HG03064 (cell line): Measurements from ENCODE around the gene KCNH5.

Source experiments
- ATAC-seq: cut with Tn5 transposase; IDR thresholded peaks from one replicate; pipeline ENCODE4 v1.9.1; 2021; ENCODE audit warnings: low read depth; ENCODE audit not compliant: unreplicated experiment

The KCNH5 gene

DNA sequence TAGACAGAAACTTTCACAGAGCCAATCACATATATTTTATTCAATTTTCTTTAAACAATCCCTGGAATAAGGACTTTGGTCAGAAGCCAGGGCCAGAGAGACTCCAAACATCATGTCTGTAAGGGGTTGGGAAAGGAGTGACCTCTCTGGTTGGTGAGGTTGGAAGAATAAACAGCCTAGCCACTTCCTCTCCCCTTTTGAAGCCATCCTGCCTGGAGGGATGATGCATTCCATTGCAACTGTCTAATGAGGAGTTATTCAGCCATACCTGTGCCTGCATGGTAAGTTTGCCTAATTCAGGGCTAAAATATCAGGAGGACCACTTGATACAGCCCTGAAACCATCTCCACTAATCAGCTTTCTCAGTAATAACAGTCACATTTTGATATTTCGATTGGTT, 299.8 kb downstream of the KCNH5 start:
- no peak for ATAC-seq

- ATAC-seq, result no peak
Observed at GRCh38 chr14:62743560-62743959, 301.7 kb downstream of the KCNH5 start.

DNA sequence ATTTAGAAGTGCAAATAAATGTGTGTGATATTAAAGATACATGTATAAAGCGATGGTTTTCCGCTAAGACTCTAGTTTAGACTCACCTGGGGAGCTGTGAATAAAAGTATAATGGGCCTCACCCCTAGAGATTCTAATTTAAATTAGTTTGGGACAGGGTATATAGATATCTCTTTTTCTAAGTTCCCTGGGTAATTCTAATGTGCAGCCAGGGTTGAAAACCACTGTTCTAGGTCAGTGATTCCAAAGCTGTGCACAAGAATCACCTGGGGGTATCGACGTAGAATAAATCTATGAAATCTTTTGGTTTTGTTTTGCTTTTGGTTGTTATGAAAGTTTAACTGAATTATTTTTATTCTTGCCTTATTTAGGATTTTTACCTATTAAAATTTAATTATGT, 302.1 kb downstream of the KCNH5 start:
- ATAC-seq, result no peak

DNA sequence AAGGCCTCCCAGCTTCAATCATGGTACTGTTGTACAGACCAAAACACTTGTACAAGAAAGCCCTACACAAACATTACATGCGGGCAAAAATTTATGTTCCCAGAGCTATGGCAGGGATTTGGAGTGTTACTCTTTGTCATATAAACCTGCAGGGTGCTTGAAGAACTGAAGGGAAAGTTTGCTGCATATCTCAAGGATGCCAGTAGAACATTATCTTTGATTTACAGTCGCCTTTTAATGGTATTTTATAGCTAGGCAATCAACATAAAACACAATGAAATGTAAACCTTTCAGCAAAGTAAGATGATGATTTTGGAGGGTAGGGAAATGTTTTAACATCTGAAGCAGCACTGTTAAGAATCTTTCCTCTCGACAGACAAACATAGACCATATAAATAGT, 305.6 kb downstream of the KCNH5 start:
- no peak for ATAC-seq

GRCh38 chr14:62736048-62737043, 308.9 kb downstream of the KCNH5 start:
- no peak for ATAC-seq

- ATAC-seq, result no peak
Observed at GRCh38 chr14:62734831-62735230, 310.4 kb downstream of the KCNH5 start.

DNA sequence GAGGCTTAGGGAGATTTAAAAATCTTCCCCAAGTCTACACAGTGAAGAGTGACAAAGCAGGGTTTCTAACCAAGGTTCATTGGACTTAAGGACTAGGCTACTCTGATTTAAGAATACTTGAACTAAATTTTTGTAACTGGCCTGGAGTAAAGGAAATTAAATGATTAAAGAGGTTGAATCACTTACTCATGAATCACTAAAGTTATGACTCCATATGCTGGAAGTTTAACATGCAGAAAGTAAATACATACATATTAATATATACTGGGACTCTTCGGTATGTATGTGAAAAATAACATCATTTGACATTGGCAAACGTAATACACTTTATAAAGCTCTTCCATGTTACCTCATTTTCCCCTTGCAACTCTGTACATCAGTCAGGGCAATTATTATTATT, 322.9 kb downstream of the KCNH5 start:
- no peak for ATAC-seq

DNA sequence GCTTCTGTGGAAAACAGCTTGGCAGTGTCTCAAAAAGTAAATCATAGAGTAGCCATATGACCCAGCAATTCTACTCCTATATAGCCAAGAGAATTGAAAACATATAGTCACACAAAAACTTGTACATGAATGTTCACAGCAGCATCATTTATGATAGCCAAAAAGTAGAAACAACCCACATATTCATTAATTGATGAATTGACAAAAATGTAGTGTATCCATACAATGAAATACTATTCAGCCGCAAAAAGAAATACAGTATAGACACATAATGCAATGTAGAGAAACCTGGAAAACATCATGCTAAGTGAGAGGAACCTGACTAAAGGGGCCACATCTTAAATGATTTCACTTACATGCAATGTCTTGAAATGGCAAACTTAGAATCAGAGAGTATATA, 326.6 kb downstream of the KCNH5 start:
- no peak for ATAC-seq

GRCh38 chr14:62711351-62712023, 333.8 kb downstream of the KCNH5 start:
- ATAC-seq, result no peak

DNA sequence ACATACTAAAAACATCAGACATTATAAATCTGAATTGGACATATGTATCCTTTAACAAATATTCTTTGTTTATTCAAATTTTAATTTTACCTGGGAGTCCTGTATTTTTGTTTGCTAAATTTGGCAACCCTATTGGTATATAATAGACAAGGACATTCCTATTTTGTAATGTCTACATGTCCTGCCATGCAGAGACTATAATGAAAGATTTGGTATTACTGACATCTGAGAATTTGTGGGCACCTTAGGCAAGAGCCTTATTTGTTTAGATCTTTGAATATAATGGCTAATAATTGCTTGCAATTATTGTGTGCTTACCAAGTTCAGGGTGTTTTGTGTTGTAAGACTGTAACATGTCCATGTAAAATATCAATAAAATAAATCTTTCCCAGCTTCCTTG, 334.4 kb downstream of the KCNH5 start:
- ATAC-seq, result no peak

DNA sequence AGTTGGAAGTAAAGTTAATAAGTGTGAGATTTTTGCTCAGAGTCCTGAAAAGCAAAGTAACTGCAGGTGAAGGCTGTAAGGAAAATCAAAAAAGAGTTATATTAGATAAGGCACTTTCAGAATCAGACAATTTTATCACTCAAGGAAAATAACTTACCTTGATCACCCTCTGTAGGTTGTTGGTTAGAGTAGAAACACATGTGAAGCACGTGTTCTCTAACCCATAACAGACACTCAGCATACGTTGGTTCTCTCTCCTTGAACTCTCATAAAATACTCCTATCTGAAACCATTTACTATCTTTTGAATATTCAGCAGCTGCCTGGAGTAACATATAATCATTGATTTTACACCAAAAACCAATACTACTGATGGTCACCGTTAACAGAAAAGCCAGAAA, 335.5 kb downstream of the KCNH5 start:
- no peak for ATAC-seq

DNA sequence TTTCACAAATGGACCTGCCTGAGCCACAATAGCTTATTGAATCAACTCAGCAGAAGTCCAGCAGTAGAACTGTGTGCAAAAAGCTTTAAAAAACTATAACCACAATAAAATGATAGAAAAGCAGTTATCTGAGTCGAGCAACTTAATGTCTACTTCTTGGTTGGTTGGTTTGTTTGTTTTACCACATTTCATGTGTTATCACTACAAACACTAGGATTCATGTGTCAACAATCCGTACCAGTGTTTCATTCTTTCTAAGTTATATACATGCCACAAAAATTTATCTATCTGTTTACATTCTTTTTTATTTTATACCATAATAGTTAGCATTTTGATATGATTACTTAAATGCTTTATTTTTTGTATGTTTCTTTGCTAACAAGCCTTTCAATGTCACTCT, 339.0 kb downstream of the KCNH5 start:
- ATAC-seq, result no peak

DNA sequence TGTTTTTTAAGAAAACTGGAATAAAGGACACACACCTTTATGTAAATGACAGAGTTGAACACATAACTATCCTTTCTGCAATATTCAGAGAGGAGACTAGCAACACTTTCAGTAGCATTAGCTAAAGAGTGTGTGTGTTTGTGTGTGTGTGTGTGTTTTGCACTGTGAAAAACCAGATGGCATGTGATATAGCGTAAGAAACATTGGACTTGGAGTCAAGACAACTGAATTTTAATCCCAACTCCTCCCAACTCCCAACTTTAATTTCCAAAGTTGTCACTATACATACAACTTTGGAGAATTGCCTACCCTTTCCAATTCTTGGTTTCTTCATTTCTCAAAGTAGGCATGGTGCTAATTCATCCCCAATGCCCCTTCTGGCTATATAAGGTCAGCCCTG, 347.8 kb downstream of the KCNH5 start:
- no peak for ATAC-seq

- ATAC-seq, result no peak
Observed at GRCh38 chr14:62696929-62697328, 348.3 kb downstream of the KCNH5 start.

GRCh38 chr14:62696331-62696924, 348.8 kb downstream of the KCNH5 start:
- ATAC-seq, result no peak

DNA sequence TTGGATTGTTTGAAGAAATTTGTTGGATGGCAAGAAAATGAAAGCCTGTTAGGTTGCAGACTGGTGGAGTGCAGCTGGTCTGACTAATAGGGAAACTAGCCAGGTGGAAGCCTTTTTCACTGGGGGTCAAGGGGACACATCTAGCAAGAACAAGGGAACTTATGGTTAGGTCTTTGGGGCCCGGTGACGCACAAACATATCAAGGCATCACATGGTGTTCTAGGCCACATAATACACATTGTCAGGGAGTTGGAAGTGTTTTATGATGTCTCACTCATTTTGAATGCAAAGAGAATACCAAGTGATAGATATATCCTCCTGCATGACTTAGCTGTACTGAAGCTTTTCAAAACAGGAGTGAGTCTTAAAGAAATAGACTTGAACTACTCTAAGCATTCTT, 351.2 kb downstream of the KCNH5 start:
- no peak for ATAC-seq

DNA sequence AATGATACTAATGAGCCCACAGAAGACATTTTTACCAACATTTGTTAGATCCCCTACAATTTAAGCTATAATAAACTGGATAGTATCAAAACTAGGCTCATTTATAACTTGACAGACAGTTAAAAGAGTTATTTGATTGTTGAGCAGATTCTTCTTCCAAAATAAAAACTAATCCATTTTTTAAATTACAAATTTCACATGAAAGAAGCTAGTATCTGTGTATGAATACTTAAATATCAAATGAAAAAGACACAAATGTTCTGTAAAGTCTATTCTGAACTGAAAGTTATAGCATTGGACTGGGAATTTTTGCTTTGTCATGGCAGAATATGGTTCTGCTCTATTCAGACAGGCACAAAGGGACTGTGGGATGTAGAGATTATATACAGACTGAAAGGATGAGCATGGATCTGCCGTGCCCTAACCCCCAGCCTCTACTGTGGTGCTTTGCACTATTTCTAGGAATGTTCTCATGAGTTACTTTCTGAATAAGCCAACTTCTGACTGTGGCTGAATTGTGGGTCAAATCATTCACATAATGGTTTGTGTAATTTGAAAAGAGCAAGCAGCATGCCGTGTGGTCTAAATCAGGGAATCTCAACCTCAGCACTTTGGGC, 352.7 kb downstream of the KCNH5 start:
- no peak for ATAC-seq

- no peak for ATAC-seq
Observed at GRCh38 chr14:62691647-62692489, 353.4 kb downstream of the KCNH5 start.

GRCh38 chr14:62689733-62690132, 355.5 kb downstream of the KCNH5 start:
- ATAC-seq, result no peak

GRCh38 chr14:62687818-62688217, 357.4 kb downstream of the KCNH5 start:
- no peak for ATAC-seq
